ENCODE results near the gene VPS4B. TPM values are rescaled to one million over a fixed set of nuclear protein-coding genes. Genes with fewer than 3 reads are reported as not detected.
A peak's percentile ranks its signal among the peaks of the same experiment; 100 is the strongest.

The VPS4B gene
- total RNA-seq, 6 experiments from 2014 or later, result 55.5 to 69.3 (median 60.1) TPM

- peaks cover 9% of the 10 kb centered on the region for H3K4me1 Mint-ChIP-seq (ENCODE audit: low read depth)
- H3K27me3 Mint-ChIP-seq (ENCODE audit: insufficient read depth), result no peaks in the 10 kb centered on the region
- no peak overlapping the region for H3K4me3 Mint-ChIP-seq
- H3K9me3 Mint-ChIP-seq, result peaks cover 9% of the 10 kb centered on the region
- H3K27ac Mint-ChIP-seq, result no peak overlapping the region
- no peak for TF ChIP-seq CTCF (IDR thresholded peaks at IDR 0.05)
- no peak for DNase-seq
- peaks cover 7% of the 10 kb centered on the region; the same call in 1 of the 2 replicates for H3K36me3 Mint-ChIP-seq (ENCODE audit: low read depth)
These were observed 49.1 kb downstream of the VPS4B start for GRCh38 chr18:63373161-63373560.

GRCh38 chr18:63368611-63369010 is 53.7 kb downstream of the VPS4B start:
- peak overlapping the region; percentile 88 for H3K27ac Mint-ChIP-seq
- TF ChIP-seq CTCF (IDR thresholded peaks at IDR 0.05), result no peak
- DNase-seq, result no peak
- no peaks in the 10 kb centered on the region for H3K9me3 Mint-ChIP-seq
- H3K4me1 Mint-ChIP-seq (ENCODE audit: low read depth), result peaks cover 37% of the 10 kb centered on the region
- peaks cover 12% of the 10 kb centered on the region for H3K36me3 Mint-ChIP-seq (ENCODE audit: low read depth)
- H3K4me3 Mint-ChIP-seq, result peak overlapping the region; percentile 95
- H3K27me3 Mint-ChIP-seq (ENCODE audit: insufficient read depth), result 0 out of 2 replicates have a peak, but pooled peaks cover 1% of the 10 kb centered on the region

GRCh38 chr18:63367053-63367953 is 55.0 kb downstream of the VPS4B start, which contains the start of gene KDSR:
Gene KDSR, minus strand, starts transcription at chr18:63367206. Its CDS starts 88 bp downstream, at chr18:63367118.
- no peaks in the 10 kb centered on the region for H3K9me3 Mint-ChIP-seq
- peak; percentile 99 for DNase-seq
- peaks cover 37% of the 10 kb centered on the region for H3K4me1 Mint-ChIP-seq (ENCODE audit: low read depth)
- no peak; the same call in 1 of the 2 replicates for TF ChIP-seq CTCF (IDR thresholded peaks at IDR 0.05)
- H3K4me3 Mint-ChIP-seq, result peak within 1 kb of the TSS; percentile 95
- H3K27ac Mint-ChIP-seq, result peak within 1 kb of the TSS; percentile 88
- H3K36me3 Mint-ChIP-seq (ENCODE audit: low read depth), result peaks cover 14% of the 10 kb centered on the region
- H3K27me3 Mint-ChIP-seq (ENCODE audit: insufficient read depth), result 0 out of 2 replicates have a peak, but pooled peaks cover 1% of the 10 kb centered on the region

- Mint-ChIP-seq H3K27me3 (ENCODE audit: insufficient read depth) (0 out of 2 replicates have a peak, but pooled peaks cover 1% of the 10 kb centered on the region), H3K4me3 (peak overlapping the region; percentile 95), H3K27ac (peak overlapping the region; percentile 88), H3K9me3 (no peaks in the 10 kb centered on the region), H3K4me1 (ENCODE audit: low read depth) (peaks cover 37% of the 10 kb centered on the region), H3K36me3 (ENCODE audit: low read depth) (peaks cover 19% of the 10 kb centered on the region)
- DNase-seq, result peak; percentile 68
- TF ChIP-seq CTCF (IDR thresholded peaks at IDR 0.05), result no peak
These were observed 55.8 kb downstream of the VPS4B start for GRCh38 chr18:63366213-63367052.

- no peak for DNase-seq
- H3K9me3 Mint-ChIP-seq, result no peaks in the 10 kb centered on the region
- H3K27ac Mint-ChIP-seq, result peak overlapping the region; percentile 88
These were observed 56.4 kb downstream of the VPS4B start for GRCh38 chr18:63365876-63366212.

More at GRCh38 chr18:63365876-63366212, 56.4 kb downstream of the VPS4B start:
- H3K36me3 Mint-ChIP-seq (ENCODE audit: low read depth), result peaks cover 19% of the 10 kb centered on the region
- TF ChIP-seq CTCF (IDR thresholded peaks at IDR 0.05), result no peak
- H3K4me1 Mint-ChIP-seq (ENCODE audit: low read depth), result peaks cover 37% of the 10 kb centered on the region
- 0 out of 2 replicates have a peak, but pooled peaks cover 1% of the 10 kb centered on the region for H3K27me3 Mint-ChIP-seq (ENCODE audit: insufficient read depth)
- peak overlapping the region; percentile 95 for H3K4me3 Mint-ChIP-seq

Data from HFFc6 (cell line).